HL-60 (cell line): ENCODE results near the gene CD4.
A peak's percentile ranks its signal among the peaks of the same experiment; 100 is the strongest.

Source experiments
- DNase-seq, 2 experiments: peaks; one replicate each; pipeline ENCODE4 v3.0.0-alpha.2; 2010 to 2020; ENCODE audit warnings: low read depth in 1 of 2, low spot score in 1 of 2
- H3K27ac ChIP-seq: fragments of 250-450 bp; sonication (Bioruptor Pico); replicated peaks from 2 replicates; pipeline ENCODE4 v1.5.1; 2020; ENCODE audit warnings: mild to moderate bottlenecking, moderate library complexity
- H3K27me3 ChIP-seq: fragments of 250-450 bp; sonication (Bioruptor Pico); 2 replicates; pipeline ENCODE4 v1.5.1; 2021; ENCODE audit warnings: mild to moderate bottlenecking, moderate library complexity; ENCODE audit not compliant: insufficient read depth, poor library complexity, severe bottlenecking
- H3K4me3 ChIP-seq: replicated peaks from 2 replicates; pipeline ENCODE4 v1.5.1; 2011; ENCODE audit warnings: mild to moderate bottlenecking, control low read depth, low read length; ENCODE audit not compliant: insufficient read depth
- GABPA ChIP-seq: IDR thresholded peaks from 2 replicates; pipeline ENCODE4 v1.6.1; 2012; ENCODE audit warnings: low read depth
- POLR2AphosphoS5 ChIP-seq: IDR thresholded peaks from 2 replicates; pipeline ENCODE4 v1.6.1; 2012; ENCODE audit warnings: low read depth
- REST ChIP-seq: IDR thresholded peaks from 2 replicates; pipeline ENCODE4 v1.6.1; 2012; ENCODE audit warnings: low read depth; ENCODE audit not compliant: insufficient replicate concordance
- SPI1 ChIP-seq: IDR thresholded peaks from 2 replicates; pipeline ENCODE4 v1.6.1; 2012; ENCODE audit warnings: low read depth, mild to moderate bottlenecking, borderline replicate concordance
- TF ChIP-seq, protein P1 (sequence below): IDR thresholded peaks from one replicate; pipeline ENCODE4 v1.5.1; 2011; ENCODE audit warnings: low read length, control low read depth, inconsistent platforms; ENCODE audit not compliant: insufficient read depth

The CD4 gene

DNA sequence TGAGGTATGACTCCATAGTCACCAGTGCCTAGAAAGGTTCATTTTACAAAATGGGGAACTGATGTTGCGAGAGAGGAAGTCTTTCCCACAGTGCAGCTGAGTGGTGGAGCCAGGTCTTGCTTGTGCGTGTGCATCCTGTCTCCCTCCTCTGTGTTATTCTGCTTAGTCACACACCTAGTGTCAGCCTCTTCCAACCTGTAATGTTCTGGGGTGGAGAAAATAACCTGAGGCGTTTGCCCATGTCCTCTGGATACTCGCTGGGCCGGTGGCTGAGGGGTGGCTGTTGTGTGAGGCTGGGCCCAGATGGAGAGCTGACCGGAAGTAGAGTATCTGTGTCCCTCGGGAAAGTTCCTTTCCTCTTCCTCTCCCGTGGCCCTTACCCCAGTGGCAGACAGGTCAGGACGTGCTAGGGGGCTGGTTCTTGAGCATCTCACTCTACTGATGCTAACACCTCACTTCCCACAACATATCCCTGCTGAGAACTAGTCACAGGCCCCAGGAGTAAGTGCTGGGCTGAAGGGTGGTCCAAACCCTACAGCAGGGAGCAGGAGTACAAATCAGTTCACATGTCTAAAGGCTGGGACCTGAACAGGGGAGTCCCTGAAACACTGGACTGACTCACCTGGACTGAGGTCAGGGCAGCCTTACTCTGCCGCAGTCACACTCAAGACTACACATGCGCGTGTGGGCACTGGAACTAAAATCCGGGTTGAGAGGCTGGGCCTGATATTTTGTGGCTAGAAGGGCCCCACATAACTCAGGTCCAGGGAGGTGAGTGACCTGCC, 43.4 kb upstream of the CD4 start:
- peak in 1 of 2 experiments; percentile 93 for DNase-seq
- Histone ChIP-seq H3K27ac (peak overlapping the region; percentile 75), H3K27me3 (no peaks in the 10 kb centered on the region), H3K4me3 (no peak overlapping the region)
- no peak for TF ChIP-seq REST
- peak; percentile 73 for TF ChIP-seq GABPA
- TF ChIP-seq, protein P1, sequence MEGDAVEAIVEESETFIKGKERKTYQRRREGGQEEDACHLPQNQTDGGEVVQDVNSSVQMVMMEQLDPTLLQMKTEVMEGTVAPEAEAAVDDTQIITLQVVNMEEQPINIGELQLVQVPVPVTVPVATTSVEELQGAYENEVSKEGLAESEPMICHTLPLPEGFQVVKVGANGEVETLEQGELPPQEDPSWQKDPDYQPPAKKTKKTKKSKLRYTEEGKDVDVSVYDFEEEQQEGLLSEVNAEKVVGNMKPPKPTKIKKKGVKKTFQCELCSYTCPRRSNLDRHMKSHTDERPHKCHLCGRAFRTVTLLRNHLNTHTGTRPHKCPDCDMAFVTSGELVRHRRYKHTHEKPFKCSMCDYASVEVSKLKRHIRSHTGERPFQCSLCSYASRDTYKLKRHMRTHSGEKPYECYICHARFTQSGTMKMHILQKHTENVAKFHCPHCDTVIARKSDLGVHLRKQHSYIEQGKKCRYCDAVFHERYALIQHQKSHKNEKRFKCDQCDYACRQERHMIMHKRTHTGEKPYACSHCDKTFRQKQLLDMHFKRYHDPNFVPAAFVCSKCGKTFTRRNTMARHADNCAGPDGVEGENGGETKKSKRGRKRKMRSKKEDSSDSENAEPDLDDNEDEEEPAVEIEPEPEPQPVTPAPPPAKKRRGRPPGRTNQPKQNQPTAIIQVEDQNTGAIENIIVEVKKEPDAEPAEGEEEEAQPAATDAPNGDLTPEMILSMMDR: no peak
- TF ChIP-seq POLR2AphosphoS5: peak; percentile 65
- TF ChIP-seq SPI1: peak; percentile 100

DNA sequence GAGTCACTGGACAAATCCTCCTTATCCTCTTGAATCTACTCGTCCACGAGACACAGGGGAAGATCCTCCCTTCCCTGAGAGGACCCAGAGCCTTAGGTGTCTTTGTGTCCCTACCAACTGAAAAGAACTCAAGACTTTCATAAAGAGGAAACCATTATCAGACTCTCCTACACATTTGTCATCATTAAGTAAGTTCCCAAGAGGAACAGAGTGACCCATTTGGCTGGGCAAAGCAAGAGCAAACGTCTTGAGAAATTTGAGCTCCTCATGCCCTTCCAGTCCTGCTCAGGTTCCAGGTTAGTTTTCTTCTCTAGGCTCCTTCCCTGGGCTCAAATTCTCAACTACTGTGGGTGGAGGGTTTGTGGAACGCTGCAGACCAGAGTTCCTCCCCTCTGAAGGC, 42.1 kb upstream of the CD4 start:
- no peaks in the 10 kb centered on the region for H3K27me3 ChIP-seq
- TF ChIP-seq, protein P1: no peak
- no peak for TF ChIP-seq SPI1
- TF ChIP-seq GABPA: no peak
- TF ChIP-seq REST: no peak
- no peak for TF ChIP-seq POLR2AphosphoS5
- H3K4me3 ChIP-seq: no peak overlapping the region
- DNase-seq: no peak
- peak overlapping the region; percentile 75 for H3K27ac ChIP-seq

GRCh38 chr12:6748761-6749160, 40.6 kb upstream of the CD4 start:
- Histone ChIP-seq H3K27me3 (no peaks in the 10 kb centered on the region), H3K4me3 (no peak overlapping the region), H3K27ac (no peak overlapping the region)
- DNase-seq: no peak
- TF ChIP-seq REST (no peak), GABPA (no peak), SPI1 (no peak), POLR2AphosphoS5 (no peak)
- TF ChIP-seq, protein P1: no peak
